GM19328 (cell line): ENCODE measurements around the gene NAV2.
"Not testable (repeated sequence)": the region's sequence is repeated elsewhere in the genome, so short reads cannot be mapped to it uniquely, and the experiment has no call there.

Source experiments
- ATAC-seq: cut with Tn5 transposase; IDR thresholded peaks from one replicate; pipeline ENCODE4 v1.9.1; 2021; ENCODE audit warnings: mild to moderate bottlenecking, moderate library complexity; ENCODE audit not compliant: unreplicated experiment

NAV2 gene

DNA sequence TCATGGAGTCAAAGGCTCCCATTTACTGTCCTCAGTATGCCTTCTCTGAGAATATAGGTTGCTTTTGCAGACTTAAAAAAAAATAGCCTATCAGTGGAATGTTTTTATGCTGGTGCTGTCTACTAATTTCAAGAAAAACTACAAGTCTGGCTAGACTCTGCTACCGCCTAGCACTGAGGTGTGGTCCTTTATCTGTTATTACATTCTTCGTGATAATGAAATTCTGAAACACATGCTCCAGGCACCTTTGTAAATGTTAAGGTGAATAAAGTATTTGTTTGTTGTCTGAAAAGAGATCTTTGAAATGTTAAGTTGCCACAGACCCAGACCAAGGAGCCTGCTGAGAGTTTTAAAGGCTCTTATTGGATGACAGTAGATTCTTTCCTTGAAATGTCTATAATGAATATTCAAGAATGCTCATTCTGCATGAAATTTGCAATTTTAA, 352.3 kb downstream of the NAV2 start:
- ATAC-seq: no peak

DNA sequence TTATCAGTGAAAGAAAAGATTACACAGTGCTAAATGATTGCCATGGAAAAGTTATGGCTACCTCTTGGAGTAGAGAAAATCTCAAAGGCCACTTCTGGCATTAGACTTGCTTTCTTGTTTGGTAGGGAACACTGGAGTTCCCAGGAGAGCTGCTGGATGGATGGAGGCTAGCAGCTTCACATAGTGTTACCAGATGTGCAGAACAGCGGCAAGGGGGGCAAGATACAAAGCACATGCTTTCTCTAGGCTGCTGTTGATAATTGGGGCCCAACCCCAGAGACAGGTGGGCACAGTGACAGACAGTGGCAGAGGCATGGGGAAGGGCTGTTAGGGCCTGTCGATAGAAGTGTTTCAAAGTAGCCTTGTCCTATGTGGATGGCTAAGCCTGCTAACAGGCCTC, 352.8 kb downstream of the NAV2 start:
- ATAC-seq: no peak

DNA sequence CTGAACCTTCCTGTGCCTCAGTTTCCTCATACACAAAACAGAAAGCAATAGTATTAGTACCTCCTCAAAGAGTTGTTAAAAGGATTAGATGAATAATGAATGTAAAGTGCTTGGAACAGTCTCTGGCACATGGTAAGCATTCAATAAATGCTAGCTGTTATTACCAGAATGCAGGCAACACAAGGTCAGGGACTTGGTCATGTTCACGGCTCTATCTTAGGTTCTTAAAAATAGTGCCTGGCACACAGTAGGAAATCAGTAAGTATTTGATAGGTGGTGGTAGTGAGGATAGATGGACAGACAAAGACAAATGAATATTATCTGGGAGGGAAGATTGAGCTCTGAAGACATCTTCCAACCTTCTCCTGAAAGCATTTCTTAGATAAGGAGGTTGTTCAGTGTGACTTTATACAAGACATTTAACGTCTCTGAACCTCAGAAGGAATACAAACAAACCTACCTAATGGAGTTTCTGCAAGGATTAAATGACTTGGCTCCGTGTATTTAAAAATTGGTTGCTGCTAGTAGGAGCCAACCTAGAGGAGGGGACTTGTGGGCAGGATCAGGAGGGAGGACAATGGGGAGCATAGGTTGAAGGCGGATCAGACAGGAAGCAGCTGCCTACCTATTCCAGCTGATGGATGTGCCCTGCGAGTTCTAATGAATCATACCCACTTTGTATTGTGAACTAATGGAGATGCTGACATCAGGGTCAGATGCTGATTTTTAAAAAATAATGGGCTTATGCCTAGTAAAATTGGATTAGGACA, 353.6 kb downstream of the NAV2 start:
- ATAC-seq: no peak

DNA sequence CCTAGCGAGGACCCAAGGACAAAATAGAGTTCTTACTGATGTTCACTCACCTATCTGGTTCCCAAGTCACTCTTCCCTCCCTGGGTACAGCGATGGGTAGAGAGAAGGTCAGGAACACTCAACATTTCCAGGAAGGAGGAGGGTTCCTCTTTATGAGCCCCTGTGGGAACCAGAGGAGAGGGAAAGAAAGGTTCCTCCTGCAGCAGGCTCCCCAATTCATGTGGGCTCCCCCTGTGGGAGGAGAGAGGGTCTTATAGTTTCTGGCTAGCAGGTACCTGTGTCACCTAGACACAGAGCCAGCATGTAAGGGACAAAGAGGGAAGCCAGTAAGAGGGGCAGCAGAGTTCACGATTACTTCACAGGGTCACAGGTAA, 354.1 kb downstream of the NAV2 start:
- no peak for ATAC-seq

DNA sequence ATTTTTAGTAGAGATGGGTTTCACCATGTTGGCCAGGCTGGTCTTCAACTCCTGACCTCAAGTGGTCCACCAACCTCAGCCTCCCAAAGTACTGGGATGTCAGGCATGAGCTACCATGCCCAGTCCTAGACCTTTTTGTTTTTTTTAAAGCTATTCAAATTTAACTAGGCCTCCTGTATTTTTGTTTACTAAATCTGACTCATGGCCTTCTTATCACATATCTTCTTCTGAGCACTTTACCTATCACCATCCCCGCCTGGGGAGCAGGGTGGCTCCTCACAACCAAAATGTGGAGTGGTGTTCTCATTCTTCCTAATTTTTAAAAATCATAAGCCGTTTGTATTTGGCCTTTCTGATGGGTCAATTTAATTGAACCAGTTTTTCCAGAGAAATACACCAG, 355.0 kb downstream of the NAV2 start:
- no peak for ATAC-seq

DNA sequence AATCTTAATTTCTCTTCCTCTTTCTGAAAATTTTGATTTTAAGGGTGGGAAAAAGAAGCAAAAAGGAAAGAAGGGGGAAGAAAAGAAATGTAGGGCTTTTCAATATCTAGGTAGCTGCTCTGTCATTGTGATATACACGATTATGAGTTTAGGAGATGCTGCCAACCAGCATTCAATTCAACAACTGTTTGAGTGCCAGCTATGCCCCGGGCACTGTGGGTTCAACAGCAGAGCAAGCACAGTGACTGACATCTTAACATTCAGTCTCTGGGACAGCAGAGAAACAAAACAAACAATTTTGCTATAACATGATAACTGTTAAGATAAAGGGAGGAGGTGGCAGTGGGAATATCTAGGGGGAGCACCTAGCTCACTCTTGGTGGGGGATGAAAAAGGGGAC, 356.1 kb downstream of the NAV2 start:
- ATAC-seq: no peak

DNA sequence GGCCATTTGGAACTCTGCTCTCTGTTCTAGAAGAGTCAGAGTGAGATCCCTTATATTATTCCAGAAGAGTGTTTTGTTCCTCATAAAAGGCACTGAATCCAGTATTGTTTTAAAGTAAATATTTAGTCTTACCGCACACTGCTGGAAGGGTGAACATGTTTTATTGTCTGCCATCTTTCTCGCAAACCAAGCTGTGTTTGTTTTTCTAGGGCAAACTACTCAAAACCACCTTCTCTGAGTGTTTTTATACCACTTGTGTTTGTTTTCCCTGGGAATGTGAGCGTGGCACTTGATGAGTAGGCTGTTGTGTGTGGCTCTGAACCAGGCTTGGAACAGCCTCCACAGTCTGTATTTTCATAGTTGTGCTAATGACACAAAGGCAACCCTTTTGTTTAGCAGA, 357.8 kb downstream of the NAV2 start:
- ATAC-seq: no peak

DNA sequence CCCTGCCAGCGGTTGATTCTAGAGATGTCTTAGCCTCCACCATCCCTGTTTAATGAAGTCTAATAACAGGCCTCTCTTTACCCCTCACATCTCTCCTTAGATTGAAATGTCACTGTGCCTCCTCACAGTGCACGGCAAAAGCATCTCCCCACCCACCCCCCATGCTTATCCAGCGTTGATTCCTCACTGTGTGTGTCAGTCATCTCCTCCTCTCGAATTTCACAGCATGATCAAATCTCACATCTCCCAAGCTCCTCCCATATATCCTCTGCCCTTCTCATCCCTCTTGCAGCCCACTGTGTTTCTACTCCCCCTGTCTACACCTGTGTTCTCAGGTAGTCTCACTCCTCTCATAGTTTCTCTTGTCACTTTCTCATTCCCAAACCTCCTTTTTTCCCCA, 363.0 kb downstream of the NAV2 start:
- ATAC-seq: no peak

DNA sequence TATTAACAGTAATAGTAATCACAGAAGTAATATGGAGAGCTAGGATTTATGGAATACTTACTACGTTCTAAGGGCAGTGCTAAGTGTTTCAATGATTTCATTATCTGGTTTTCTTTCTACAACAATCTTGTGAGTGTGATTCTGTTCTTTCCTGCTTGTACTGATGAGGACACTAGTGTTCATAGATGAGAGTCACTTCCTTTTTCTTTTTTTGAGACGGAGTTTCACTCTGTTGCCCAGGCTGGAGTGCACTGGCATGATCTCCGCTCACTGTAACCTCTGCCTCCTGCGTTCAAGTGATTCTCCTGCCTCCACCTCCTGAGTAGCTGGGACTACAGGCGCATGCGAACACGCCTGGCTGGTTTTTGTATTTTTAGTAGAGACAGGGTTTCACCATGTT, 366.2 kb downstream of the NAV2 start:
- no peak for ATAC-seq

DNA sequence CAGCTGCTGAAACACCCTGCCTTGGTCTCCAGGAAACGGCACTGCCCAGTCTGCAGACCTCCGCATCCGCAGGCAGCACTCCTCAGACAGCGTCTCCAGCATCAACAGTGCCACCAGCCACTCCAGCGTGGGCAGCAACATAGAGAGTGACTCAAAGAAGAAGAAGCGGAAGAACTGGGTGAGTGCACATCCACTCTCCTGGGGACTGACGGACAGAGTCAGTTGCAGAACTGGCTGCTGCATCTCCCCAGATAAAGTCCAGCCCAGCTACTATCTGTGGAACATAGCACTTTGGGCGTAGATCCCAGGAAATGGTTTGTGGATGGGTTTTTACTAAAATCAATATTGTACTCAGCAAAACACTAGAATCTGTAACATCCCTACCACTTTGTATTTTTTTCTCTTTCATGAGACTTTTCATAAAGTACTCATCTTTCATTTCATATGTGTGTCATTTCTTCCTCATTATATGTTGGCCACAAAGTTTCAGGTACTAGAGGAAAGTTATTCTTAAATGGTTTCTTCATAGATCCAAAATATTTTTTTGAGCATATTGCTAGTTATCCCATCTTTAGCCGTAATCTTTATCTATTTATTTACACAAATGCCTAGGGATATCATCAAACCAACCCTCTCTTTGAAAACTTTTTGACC, 367.5 kb downstream of the NAV2 start:
- ATAC-seq: no peak

DNA sequence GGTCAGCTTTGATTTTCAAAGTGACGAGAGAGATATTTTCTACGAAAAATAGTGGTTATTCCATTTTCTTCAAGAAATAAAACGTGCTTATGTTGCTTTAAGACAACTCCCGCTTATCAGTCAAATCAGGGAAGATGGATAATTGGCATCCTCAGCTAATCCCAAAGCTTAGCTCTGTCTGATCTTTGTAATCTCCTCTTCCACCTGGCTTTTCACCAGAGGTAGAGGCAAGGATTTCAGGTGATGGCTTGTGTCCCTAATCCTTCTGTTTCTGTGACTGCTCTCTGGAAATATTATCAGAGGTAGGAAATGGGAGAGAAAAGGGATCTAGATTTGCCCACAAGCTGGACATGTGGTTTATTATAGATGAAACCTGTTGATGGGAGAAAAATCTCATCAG, 368.7 kb downstream of the NAV2 start:
- no peak for ATAC-seq

DNA sequence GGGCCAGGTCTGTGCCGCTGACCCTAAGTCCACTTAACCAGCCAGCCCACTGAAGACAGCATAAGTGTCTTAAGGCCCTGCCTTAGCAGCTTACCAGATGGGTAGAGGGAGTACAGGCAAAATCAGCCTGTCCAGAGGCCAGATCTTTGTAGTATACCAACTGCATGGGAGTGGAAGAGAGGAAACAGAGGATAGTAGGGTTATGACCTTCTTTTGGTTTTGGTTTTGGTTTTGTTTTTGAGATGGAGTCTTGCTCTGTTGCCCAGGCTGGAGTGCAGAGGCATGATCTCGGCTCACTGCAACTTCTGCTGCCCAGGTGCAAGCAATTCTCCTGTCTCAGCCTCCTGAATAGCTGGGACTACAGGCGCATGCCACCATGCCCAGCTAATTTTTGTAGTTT, 371.2 kb downstream of the NAV2 start:
- ATAC-seq: not testable (repeated sequence)

DNA sequence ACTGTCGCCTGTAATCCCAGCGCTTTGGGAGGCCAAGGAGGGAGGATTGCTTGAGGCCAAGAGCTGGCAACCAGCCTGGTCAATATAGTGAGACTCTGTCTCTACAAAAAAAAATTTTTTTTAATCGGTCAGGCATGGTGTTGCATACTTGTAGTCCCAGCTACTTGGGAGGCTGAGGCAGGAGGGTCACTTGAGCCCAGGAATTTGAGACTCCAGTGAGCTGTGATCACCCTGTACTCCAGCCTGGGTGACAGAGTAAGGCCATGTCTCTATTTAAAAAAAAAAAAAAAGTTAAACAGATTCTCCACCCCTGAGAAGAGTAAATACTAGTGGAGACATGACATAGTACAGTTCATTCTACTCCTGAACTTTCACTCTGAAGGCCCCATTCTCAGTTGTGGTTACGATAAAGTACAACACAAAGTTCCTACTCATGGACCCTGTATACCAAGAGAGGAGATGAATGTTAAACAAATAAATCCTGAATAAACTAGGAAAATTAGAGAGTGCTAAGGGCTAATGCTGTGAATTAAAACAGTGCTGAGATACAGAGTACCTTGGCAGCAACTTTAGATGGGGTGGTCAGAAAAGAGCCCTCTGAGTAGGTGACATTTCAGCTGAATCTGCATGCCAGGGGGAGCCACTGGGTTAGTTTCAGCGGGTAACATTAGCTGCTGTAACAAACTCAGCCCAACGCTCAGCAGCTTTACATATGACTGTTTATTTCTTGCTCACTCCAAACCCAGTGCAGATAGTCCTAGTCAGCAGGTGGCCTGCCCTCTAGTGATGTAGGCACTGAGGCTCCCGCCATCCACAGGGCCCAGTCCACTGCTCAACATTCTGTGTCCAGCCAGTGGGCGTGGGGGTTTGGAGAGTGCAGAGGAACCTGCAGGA, 372.5 kb downstream of the NAV2 start:
- ATAC-seq: no peak

DNA sequence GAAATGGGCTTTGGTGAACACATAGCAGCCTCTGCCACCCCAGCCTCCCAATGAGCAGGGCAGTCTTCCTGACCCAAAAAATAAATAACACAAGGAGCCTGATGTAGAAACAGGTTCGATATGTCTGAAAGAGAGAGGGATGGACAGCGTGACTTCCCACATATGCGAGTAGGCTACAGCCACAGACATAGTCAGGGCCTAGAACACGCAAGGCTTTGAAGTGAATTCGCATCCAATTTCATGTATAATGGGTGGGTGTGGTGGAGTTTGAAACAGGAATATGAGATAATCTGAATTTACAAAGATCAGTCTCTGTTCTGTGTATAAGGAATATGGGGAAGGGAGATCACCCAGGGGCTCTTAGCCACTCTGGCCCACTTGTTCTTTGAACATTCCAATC, 373.3 kb downstream of the NAV2 start:
- no peak for ATAC-seq

DNA sequence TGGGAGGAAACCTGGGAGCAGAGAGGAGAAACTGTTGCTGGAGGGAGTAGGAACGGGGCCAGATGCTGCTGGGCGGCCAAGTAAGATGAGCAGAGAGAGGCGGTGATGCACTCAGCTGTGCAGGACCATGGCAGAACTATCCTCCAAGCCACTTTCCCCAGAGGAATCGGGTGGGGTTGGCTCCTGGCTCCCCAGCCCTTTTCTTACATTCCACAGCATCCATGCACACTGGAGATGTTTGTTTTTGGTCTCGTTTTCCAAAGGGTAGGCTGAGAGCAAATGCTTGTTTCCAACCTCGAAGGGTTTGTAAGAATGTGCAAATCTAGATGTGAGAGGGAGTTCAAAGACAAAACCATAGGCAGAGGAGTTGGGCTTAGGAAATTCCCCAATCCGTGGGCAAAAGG, 374.5 kb downstream of the NAV2 start:
- ATAC-seq: no peak

DNA sequence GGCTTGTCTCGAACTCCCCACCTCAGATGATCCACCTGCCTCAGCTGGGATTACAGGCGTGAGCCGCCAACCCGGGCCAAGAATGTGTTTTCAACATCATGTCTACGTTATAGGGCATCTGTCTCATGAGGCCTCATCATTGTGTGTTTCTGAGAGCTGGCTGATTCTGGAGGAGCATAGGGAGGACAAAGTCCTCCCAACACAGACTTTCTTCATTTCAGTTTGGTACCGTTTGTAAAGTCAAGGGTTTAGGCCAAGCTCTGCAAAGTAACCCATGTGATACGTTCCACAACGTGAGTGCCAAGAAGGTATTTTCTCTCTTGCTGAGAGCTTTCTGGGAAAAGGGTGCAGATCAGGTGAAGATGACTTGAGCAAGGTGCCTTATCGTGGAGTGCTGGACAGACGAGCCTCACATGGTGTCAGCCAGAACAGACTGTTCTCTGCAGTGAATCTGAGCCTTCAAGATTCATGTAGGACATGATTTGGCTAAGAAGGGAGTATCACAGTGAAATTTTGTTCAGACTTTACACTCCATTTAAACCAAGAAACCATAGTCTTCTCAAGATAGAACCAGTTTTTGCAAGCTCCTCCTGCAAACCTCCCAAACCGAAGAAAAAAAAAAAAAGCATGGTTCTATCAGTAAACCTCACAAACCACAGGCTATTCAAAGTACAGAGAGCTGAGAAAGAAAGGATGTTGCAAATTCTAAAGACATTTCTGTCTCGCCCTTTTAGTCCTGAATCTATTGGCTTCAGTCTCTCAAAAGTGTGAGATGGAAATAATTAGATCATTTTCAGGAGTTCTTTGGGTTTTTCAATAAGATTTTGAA, 376.0 kb downstream of the NAV2 start:
- ATAC-seq: no peak

DNA sequence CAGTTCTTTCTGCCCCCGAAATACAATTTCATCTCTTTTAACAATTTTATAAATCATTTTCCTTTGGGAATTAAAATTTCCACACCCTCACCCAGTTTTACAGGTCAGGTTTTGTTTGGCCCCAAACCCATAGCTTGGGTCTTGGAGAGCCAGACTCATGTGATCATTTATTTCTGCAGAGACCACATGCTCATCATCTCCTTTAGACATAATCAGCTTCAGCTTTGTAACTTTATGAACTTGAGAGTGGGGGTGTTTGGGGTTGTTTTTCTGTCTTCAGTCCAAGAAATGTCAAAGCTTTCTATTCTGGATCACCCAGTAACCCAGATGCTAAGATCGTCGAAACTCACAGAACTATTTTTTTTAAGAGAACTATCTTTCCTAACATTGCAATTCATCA, 376.7 kb downstream of the NAV2 start:
- ATAC-seq: no peak

DNA sequence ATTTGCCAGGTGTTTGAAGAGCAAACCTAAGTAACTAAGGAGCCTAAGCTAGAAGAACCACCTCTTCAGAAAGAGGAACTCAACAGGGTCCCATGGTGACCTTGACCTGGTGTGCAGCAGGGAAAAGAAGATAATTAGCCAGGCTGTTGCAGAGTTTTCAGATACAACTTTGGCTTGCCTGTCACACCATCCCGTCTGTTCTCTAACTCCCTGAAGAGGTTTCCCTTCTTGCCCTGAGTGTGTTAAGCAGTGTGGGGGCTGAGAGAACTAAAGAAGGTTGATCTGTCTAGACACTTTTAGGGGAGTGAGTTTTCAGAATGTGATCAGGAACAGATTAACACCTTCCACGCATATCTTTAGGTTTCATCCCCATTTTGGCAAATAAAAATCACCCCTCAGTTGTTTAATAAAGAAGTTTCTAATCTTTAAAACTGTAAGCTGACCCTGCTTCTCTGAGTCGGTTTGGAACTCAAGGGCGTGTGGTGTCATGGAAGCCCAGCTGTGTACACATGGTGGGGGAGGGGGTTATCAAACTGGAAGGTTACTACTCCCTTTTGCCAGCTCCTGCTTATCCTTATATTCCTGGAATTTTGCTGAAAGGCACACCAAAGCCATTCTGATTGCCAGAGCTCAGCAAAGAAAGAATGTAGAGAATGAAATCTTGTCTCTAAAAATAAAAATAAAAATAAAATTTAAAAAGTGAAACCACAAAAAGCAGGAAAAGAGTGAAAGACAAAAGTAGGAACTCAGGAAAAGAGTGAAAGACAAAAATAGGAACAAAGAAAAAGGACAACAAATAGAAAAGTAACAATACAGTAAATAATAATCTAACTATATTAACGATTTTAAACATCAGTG, 377.4 kb downstream of the NAV2 start:
- ATAC-seq: no peak

DNA sequence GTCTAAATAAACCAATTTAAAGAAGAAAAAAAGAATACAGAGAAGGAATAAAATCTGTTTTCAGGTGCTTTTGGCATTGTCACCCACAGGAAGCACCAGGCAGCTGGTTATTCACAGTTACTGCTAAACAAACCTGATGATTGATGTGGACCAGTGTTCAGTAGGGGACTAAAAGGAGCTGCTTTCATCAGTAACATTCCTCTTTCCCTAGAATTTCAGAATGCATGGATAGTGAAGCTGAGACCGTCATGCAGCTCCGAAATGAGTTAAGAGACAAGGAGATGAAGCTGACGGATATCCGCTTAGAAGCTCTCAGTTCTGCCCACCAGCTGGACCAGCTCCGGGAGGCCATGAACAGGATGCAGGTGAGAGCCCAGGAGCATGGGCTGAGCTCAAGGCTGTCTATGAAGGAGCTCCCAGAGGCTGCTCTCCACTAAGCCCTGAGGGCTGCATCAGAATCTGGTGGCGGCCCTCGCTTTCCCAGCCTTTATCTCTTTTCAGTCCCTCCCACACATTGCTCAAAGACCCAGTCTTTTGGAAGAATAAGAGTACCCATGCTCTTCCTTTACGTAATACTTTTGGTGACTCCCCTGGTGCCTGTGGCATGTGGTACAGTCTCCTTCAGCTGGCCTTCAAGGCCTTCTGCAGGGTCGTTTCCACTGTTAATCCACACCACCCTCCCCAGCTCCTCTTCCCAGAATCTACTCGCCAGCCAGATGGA, 378.2 kb downstream of the NAV2 start:
- ATAC-seq: no peak
